Measurements from ENCODE around the gene FAM20C.

FAM20C gene

GRCh38 chr7:305410-306151 lies 113.2 kb downstream of the FAM20C start:
- in situ Hi-C loops (cut with HindIII; ENCODE audit: low sequenced_read_pairs) = no loop called here
- no peak for DNase-seq (ENCODE audit: low read depth, low spot score)
- H3K4me3 ChIP-seq (ENCODE audit: low read depth, low read length) = no peak overlapping the region
- no peak for TF ChIP-seq CTCF (IDR thresholded peaks at IDR 0.05; ENCODE audit: low read depth, low read length)

- in situ Hi-C loops (cut with HindIII; ENCODE audit: low sequenced_read_pairs) = no loop called here
- no peak for TF ChIP-seq CTCF (IDR thresholded peaks at IDR 0.05; ENCODE audit: low read depth, low read length)
- no peak for DNase-seq (ENCODE audit: low read depth, low spot score)
- H3K4me3 ChIP-seq (ENCODE audit: low read depth, low read length) = no peak overlapping the region
Observed at GRCh38 chr7:307970-308369, 115.6 kb downstream of the FAM20C start.

GRCh38 chr7:309586-310228 lies 117.3 kb downstream of the FAM20C start:
- no peak for TF ChIP-seq CTCF (IDR thresholded peaks at IDR 0.05; ENCODE audit: low read depth, low read length)
- H3K4me3 ChIP-seq (ENCODE audit: low read depth, low read length) = no peak overlapping the region
- in situ Hi-C loops (cut with HindIII; ENCODE audit: low sequenced_read_pairs) = no loop called here
- no peak for DNase-seq (ENCODE audit: low read depth, low spot score)
